ENCODE measurements around the gene NAALADL2. TPM values are rescaled to one million over a fixed set of nuclear protein-coding genes. Genes with fewer than 3 reads are reported as not detected.
A peak's percentile ranks its signal among the peaks of the same experiment; 100 is the strongest.

NAALADL2 gene
- total and polyA plus RNA-seq, 2 experiments from 2014 or later, result 3.4 to 15.3 TPM

GRCh38 chr3:175308097-175308496, 449.0 kb downstream of the NAALADL2 start:
- Histone ChIP-seq H3K27me3 (no peaks in the 10 kb centered on the region), H4K20me1 (ENCODE audit: insufficient read depth, poor library complexity, severe bottlenecking) (no peaks in the 10 kb centered on the region), H3K4me3 (no peak overlapping the region), H3K9me2 (replicated peaks; ENCODE audit: insufficient read depth) (no peaks in the 10 kb centered on the region), H3K9me3 (ENCODE audit: low read depth) (no peaks in the 10 kb centered on the region), H3K4me2 (peak overlapping the region; percentile 24), H2AFZ (no peak overlapping the region), H3K79me2 (no peaks in the 10 kb centered on the region), H3K36me3 (replicated peaks; ENCODE audit: insufficient read depth, low read depth) (no peaks in the 10 kb centered on the region), H3K27ac (no peak overlapping the region), H3K4me1 (ENCODE audit: insufficient read depth) (no peaks in the 10 kb centered on the region)
- TF ChIP-seq, protein P1, sequence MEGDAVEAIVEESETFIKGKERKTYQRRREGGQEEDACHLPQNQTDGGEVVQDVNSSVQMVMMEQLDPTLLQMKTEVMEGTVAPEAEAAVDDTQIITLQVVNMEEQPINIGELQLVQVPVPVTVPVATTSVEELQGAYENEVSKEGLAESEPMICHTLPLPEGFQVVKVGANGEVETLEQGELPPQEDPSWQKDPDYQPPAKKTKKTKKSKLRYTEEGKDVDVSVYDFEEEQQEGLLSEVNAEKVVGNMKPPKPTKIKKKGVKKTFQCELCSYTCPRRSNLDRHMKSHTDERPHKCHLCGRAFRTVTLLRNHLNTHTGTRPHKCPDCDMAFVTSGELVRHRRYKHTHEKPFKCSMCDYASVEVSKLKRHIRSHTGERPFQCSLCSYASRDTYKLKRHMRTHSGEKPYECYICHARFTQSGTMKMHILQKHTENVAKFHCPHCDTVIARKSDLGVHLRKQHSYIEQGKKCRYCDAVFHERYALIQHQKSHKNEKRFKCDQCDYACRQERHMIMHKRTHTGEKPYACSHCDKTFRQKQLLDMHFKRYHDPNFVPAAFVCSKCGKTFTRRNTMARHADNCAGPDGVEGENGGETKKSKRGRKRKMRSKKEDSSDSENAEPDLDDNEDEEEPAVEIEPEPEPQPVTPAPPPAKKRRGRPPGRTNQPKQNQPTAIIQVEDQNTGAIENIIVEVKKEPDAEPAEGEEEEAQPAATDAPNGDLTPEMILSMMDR (IDR thresholded peaks at IDR 0.05; ENCODE audit: poor library complexity), result no peak
- TF ChIP-seq EZH2 (IDR thresholded peaks at IDR 0.05; ENCODE audit: borderline replicate concordance), result no peak
- no peak for TF ChIP-seq EZH2phosphoT487 (IDR thresholded peaks at IDR 0.05; ENCODE audit: low read depth, severe bottlenecking, unreplicated experiment)
- no peak for DNase-seq (ENCODE audit: low spot score)
- 82% methylated on average over 6 of the region's 6 CpGs for WGBS (ENCODE audit: low lambda C conversion rate, missing lambda C conversion rate)

DNA sequence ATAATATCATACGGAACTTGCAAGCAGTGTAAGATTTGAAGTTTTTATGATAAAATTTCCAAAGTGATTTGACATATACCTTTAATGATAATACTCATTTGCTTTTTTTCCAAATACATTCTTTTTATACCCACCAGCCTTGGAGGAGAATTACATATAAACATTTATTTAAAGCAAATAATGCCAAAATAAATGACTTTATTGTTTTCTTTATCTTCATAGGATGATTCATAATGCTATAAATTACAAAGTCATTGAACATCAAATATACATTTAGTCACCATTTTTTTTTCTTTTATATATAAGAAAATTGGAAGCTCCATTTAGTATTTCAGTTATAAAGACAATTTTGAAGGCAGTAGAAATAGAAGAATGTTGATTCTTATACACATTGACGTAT, 450.9 kb downstream of the NAALADL2 start:
- Histone ChIP-seq H3K4me3 (no peak overlapping the region), H3K4me1 (ENCODE audit: insufficient read depth) (no peaks in the 10 kb centered on the region), H3K9me2 (replicated peaks; ENCODE audit: insufficient read depth) (no peaks in the 10 kb centered on the region), H3K9me3 (ENCODE audit: low read depth) (no peaks in the 10 kb centered on the region), H3K36me3 (replicated peaks; ENCODE audit: insufficient read depth, low read depth) (no peaks in the 10 kb centered on the region), H4K20me1 (ENCODE audit: insufficient read depth, poor library complexity, severe bottlenecking) (no peaks in the 10 kb centered on the region), H2AFZ (no peak overlapping the region), H3K79me2 (no peaks in the 10 kb centered on the region), H3K4me2 (no peak overlapping the region), H3K27ac (no peak overlapping the region), H3K27me3 (no peaks in the 10 kb centered on the region)
- TF ChIP-seq, protein P1 (IDR thresholded peaks at IDR 0.05; ENCODE audit: poor library complexity), result no peak
- TF ChIP-seq EZH2phosphoT487 (IDR thresholded peaks at IDR 0.05; ENCODE audit: low read depth, severe bottlenecking, unreplicated experiment) (no peak), EZH2 (IDR thresholded peaks at IDR 0.05; ENCODE audit: borderline replicate concordance) (no peak)
- WGBS (ENCODE audit: low lambda C conversion rate, missing lambda C conversion rate), result 96% methylated on average over 2 of the region's 2 CpGs
- DNase-seq (ENCODE audit: low spot score), result no peak

DNA sequence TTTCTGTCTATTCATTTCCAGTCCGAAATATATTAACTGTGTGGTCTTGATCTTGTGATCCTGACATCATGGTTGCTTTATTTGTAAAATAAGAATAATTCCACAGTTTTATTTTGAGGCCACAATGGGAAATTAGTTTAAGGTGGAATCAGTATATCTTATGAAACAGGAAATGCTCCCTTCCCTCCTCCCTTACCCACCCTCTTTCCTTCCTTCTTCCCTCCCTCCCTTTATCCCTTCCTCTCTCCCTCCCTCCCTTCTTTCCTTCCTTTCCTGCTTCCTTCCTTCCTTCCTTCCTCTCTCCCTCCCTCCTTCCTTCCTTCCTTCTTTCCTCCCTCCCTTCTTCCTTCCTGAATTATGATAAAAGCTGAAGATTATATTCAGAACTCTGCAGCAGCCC, 452.3 kb downstream of the NAALADL2 start:
- no peaks in the 10 kb centered on the region for H4K20me1 ChIP-seq (ENCODE audit: insufficient read depth, poor library complexity, severe bottlenecking)
- H3K79me2 ChIP-seq, result no peaks in the 10 kb centered on the region
- DNase-seq (ENCODE audit: low spot score), result no peak
- no peak overlapping the region for H3K27ac ChIP-seq
- no peaks in the 10 kb centered on the region for H3K27me3 ChIP-seq
- no peaks in the 10 kb centered on the region for H3K4me1 ChIP-seq (ENCODE audit: insufficient read depth)
- no peak overlapping the region for H3K4me2 ChIP-seq
- H2AFZ ChIP-seq, result no peak overlapping the region
- H3K36me3 ChIP-seq (replicated peaks; ENCODE audit: insufficient read depth, low read depth), result no peaks in the 10 kb centered on the region
- 97% methylated on average over 1 of the region's 1 CpG for WGBS (ENCODE audit: low lambda C conversion rate, missing lambda C conversion rate)
- H3K9me3 ChIP-seq (ENCODE audit: low read depth), result no peaks in the 10 kb centered on the region
- no peak overlapping the region for H3K4me3 ChIP-seq
- no peaks in the 10 kb centered on the region for H3K9me2 ChIP-seq (replicated peaks; ENCODE audit: insufficient read depth)
- TF ChIP-seq EZH2 (IDR thresholded peaks at IDR 0.05; ENCODE audit: borderline replicate concordance), result no peak
- no peak for TF ChIP-seq EZH2phosphoT487 (IDR thresholded peaks at IDR 0.05; ENCODE audit: low read depth, severe bottlenecking, unreplicated experiment)
- TF ChIP-seq, protein P1 (IDR thresholded peaks at IDR 0.05; ENCODE audit: poor library complexity), result no peak

GRCh38 chr3:175311946-175312345, 452.8 kb downstream of the NAALADL2 start:
- TF ChIP-seq, protein P1 (IDR thresholded peaks at IDR 0.05; ENCODE audit: poor library complexity), result no peak
- no peak for TF ChIP-seq EZH2 (IDR thresholded peaks at IDR 0.05; ENCODE audit: borderline replicate concordance)
- TF ChIP-seq EZH2phosphoT487 (IDR thresholded peaks at IDR 0.05; ENCODE audit: low read depth, severe bottlenecking, unreplicated experiment), result no peak
- Histone ChIP-seq H3K4me2 (no peak overlapping the region), H4K20me1 (ENCODE audit: insufficient read depth, poor library complexity, severe bottlenecking) (no peaks in the 10 kb centered on the region), H3K27ac (no peak overlapping the region), H3K27me3 (no peaks in the 10 kb centered on the region), H3K4me3 (no peak overlapping the region), H3K79me2 (no peaks in the 10 kb centered on the region), H3K9me3 (ENCODE audit: low read depth) (no peaks in the 10 kb centered on the region), H3K4me1 (ENCODE audit: insufficient read depth) (no peaks in the 10 kb centered on the region), H2AFZ (no peak overlapping the region), H3K36me3 (replicated peaks; ENCODE audit: insufficient read depth, low read depth) (no peaks in the 10 kb centered on the region), H3K9me2 (replicated peaks; ENCODE audit: insufficient read depth) (no peaks in the 10 kb centered on the region)
- no peak for DNase-seq (ENCODE audit: low spot score)
- WGBS (ENCODE audit: low lambda C conversion rate, missing lambda C conversion rate), result 98% methylated on average over 3 of the region's 3 CpGs

All from hepatocyte (in vitro differentiated cells).